PC-3 (cell line): Measurements from ENCODE around the gene LKAAEAR1.

Experiments used
- EZH2 ChIP-seq: fragments of 300-600 bp; sonication (generic); IDR thresholded peaks from one replicate; pipeline ENCODE4 v1.6.1; 2017; ENCODE audit warnings: antibody characterized with exemption, mild to moderate bottlenecking, low read length; ENCODE audit not compliant: unreplicated experiment
- TF ChIP-seq, protein P1 (sequence below): fragments of 300-600 bp; sonication (generic); conservative IDR thresholded peaks from 2 replicates; pipeline ENCODE4 v1.5.1; 2017; ENCODE audit warnings: antibody characterized with exemption, low read depth, mild to moderate bottlenecking, low read length

GRCh38 chr20:64130876-64131275, 46.7 kb upstream of the LKAAEAR1 start:
- TF ChIP-seq, protein P1, sequence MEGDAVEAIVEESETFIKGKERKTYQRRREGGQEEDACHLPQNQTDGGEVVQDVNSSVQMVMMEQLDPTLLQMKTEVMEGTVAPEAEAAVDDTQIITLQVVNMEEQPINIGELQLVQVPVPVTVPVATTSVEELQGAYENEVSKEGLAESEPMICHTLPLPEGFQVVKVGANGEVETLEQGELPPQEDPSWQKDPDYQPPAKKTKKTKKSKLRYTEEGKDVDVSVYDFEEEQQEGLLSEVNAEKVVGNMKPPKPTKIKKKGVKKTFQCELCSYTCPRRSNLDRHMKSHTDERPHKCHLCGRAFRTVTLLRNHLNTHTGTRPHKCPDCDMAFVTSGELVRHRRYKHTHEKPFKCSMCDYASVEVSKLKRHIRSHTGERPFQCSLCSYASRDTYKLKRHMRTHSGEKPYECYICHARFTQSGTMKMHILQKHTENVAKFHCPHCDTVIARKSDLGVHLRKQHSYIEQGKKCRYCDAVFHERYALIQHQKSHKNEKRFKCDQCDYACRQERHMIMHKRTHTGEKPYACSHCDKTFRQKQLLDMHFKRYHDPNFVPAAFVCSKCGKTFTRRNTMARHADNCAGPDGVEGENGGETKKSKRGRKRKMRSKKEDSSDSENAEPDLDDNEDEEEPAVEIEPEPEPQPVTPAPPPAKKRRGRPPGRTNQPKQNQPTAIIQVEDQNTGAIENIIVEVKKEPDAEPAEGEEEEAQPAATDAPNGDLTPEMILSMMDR, result no peak
- TF ChIP-seq EZH2, result no peak
